22Rv1 (cell line): ENCODE data around the gene PIK3C2A.
"Not testable (repeated sequence)": the region's sequence is repeated elsewhere in the genome, so short reads cannot be mapped to it uniquely, and the experiment has no call there.

Experiments used
- H3K27ac ChIP-seq: fragments of 450-650 bp; 2 replicates; pipeline ENCODE4 v1.5.1; 2017
- ZFX ChIP-seq: fragments of 450-650 bp; IDR thresholded peaks from 2 replicates; pipeline ENCODE4 v1.6.1; 2017; ENCODE audit warnings: antibody characterized with exemption, borderline replicate concordance
- TF ChIP-seq, protein P1 (sequence below): fragments of 450-650 bp; IDR thresholded peaks from 2 replicates; pipeline ENCODE4 v1.5.1; 2017; ENCODE audit warnings: mild to moderate bottlenecking

Gene PIK3C2A, protein sequence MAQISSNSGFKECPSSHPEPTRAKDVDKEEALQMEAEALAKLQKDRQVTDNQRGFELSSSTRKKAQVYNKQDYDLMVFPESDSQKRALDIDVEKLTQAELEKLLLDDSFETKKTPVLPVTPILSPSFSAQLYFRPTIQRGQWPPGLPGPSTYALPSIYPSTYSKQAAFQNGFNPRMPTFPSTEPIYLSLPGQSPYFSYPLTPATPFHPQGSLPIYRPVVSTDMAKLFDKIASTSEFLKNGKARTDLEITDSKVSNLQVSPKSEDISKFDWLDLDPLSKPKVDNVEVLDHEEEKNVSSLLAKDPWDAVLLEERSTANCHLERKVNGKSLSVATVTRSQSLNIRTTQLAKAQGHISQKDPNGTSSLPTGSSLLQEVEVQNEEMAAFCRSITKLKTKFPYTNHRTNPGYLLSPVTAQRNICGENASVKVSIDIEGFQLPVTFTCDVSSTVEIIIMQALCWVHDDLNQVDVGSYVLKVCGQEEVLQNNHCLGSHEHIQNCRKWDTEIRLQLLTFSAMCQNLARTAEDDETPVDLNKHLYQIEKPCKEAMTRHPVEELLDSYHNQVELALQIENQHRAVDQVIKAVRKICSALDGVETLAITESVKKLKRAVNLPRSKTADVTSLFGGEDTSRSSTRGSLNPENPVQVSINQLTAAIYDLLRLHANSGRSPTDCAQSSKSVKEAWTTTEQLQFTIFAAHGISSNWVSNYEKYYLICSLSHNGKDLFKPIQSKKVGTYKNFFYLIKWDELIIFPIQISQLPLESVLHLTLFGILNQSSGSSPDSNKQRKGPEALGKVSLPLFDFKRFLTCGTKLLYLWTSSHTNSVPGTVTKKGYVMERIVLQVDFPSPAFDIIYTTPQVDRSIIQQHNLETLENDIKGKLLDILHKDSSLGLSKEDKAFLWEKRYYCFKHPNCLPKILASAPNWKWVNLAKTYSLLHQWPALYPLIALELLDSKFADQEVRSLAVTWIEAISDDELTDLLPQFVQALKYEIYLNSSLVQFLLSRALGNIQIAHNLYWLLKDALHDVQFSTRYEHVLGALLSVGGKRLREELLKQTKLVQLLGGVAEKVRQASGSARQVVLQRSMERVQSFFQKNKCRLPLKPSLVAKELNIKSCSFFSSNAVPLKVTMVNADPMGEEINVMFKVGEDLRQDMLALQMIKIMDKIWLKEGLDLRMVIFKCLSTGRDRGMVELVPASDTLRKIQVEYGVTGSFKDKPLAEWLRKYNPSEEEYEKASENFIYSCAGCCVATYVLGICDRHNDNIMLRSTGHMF (N-terminal part only)

GRCh38 chr11:17207317-17208256 lies at the start of gene PIK3C2A:
PIK3C2A (minus strand) TSS chr11:17207986; CDS start chr11:17169741, 38,245 bp downstream.
- peak within 1 kb of the TSS; percentile 90 for H3K27ac ChIP-seq
- TF ChIP-seq, protein P1, sequence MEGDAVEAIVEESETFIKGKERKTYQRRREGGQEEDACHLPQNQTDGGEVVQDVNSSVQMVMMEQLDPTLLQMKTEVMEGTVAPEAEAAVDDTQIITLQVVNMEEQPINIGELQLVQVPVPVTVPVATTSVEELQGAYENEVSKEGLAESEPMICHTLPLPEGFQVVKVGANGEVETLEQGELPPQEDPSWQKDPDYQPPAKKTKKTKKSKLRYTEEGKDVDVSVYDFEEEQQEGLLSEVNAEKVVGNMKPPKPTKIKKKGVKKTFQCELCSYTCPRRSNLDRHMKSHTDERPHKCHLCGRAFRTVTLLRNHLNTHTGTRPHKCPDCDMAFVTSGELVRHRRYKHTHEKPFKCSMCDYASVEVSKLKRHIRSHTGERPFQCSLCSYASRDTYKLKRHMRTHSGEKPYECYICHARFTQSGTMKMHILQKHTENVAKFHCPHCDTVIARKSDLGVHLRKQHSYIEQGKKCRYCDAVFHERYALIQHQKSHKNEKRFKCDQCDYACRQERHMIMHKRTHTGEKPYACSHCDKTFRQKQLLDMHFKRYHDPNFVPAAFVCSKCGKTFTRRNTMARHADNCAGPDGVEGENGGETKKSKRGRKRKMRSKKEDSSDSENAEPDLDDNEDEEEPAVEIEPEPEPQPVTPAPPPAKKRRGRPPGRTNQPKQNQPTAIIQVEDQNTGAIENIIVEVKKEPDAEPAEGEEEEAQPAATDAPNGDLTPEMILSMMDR = no peak
- no peak for TF ChIP-seq ZFX

GRCh38 chr11:17257196-17257595 lies 49.4 kb upstream of the PIK3C2A start:
- no peak for TF ChIP-seq ZFX
- no peak overlapping the region for H3K27ac ChIP-seq

DNA sequence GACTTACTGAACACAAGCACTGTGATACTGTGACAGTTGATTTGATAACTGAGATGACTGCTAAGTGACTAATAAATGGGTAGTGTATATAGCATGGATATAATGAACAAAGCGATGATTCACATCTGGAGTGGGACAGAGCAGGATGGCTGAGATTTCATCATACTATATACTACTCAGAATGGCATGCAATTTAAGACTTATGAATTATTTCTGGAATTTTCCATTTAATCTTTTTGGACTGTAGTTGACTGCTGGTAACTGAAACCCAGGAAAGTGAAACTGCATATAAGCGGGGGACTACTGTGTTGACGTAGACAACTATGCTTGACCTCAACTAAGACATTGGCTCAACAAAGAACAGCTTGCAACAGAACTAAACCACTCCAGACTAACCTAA lies 48.7 kb upstream of the PIK3C2A start:
- no peak overlapping the region for H3K27ac ChIP-seq
- no peak for TF ChIP-seq ZFX
- TF ChIP-seq, protein P1 = no peak

GRCh38 chr11:17252704-17253103 lies 44.9 kb upstream of the PIK3C2A start:
- TF ChIP-seq, protein P1 = no peak
- TF ChIP-seq ZFX = no peak
- no peak overlapping the region for H3K27ac ChIP-seq

DNA sequence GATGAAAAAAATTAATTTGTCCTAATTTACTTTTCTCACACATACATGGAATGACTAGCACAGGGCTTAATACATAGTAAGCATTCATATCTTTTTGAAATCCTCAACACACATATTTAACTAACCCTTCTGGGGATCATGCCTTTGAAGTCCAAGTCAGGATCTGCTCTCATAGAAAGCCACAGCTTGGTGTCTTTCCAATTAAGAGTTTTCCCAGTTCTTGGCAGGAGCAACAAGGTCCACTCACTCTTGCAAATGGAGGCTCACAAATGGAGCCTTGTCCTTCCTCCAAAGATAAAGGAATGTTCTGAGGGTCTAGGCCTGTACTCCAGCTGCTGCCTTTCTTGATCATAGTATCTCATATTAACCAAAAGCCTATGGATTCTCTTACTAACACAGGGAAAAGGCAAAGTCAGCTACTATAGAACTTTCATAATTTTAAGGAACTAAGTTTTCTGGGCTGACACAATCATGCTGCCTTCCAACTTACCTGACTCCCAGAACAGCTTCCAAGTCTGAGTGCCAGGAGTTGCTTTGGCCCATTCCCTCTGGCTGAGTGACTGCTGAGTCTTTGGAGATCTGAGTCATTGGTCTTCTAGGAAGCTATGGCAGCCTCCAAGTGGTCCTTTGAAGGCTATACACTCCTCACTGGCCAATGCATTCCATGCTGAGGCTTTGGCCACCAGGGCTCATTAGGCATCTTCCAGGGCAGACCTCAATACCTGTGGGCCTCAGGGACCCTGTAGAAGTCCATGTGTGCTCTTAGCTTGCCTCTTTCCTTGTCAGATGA lies 43.0 kb upstream of the PIK3C2A start:
- TF ChIP-seq ZFX = no peak
- TF ChIP-seq, protein P1 = no peak
- no peak overlapping the region for H3K27ac ChIP-seq

DNA sequence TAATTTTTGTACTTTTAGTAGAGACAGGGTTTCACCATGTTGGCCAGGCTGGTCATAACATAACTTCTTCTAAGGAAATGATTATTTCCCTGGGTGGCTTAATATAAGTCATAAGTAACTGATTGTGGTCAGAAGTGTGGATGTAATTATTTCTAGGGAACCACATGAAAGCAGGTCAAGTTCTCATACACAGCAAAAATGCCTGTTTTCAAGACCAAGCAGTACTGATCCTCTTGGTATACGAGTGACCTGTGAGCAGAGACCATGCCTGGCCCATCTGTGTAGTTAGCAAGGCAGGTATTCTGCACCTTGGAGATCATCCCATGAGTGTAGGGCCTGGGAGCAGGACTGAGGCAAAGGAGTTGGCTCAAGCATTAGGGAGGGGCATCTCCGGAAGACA lies 36.3 kb upstream of the PIK3C2A start:
- TF ChIP-seq, protein P1 = no peak
- no peak for TF ChIP-seq ZFX
- no peak overlapping the region for H3K27ac ChIP-seq

DNA sequence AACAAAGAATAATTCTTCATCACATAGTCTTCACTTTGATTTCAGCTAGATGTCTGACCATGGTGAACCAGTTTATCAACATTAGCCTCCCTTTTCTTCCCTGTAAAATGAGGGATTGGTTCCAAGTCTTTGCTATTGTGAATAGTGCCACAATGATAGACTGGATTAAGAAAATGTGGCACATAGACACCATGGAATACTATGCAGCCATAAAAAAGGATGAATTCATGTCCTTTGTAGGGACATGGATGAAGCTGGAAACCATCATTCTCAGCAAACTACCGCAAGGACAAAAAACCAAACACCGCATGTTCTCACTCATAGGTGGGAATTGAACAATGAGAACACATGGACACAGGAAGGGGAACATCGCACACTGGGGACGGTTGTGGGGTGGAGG lies 35.2 kb upstream of the PIK3C2A start:
- H3K27ac ChIP-seq = not testable (repeated sequence)
